H4 (cell line): Measurements from ENCODE around the gene OR1I1. TPM values are rescaled to one million over a fixed set of nuclear protein-coding genes. Genes with fewer than 3 reads are reported as not detected.

Experiments used
- DNase-seq: peaks from one replicate; pipeline ENCODE4 v3.0.0-alpha.2; 2015; ENCODE audit warnings: low spot score
- total RNA-seq: library from RNA; depleted of rRNA; stranded (reverse); fragments of >200 nt; shearing (Covaris generic); gene quantifications from 2 replicates; pipeline ENCODE4 v1.2.3, GENCODE V29; 2014

OR1I1 gene
- total RNA-seq, 1 experiment from 2014 or later: not detected

DNA sequence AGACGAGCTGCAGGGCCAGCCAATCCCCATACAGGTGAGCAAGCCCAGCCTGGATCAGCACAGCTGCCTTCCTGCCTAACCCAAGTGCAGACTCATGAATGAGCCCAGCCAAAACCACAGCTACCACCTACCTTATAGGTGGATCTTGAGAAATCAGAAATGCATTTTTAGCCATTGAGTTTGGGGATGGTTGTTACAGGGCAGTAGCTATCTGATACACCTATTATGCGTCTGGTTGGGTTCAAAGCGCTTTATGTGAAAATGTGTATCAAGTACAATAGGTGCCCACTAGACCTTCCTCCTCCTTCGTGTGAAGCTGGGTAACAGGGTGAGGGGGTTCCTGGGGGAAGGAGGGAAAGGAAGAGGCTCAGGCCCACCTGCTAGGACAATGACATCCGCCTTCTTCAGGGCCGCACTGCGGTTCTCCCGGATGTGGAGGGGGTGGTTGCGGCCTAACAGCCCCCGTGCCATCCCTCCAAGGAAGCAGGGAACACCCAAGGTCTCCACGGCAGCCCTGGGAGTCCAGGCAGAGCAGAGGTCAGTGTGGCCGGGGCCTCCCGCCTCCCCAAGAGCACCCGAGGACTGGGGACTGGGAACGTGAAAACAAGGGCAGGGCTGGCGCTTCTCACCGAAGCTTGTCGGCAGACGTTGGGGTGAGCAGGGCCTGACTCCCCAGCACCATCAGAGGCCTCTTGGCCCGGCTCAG is 36.9 kb downstream of the OR1I1 start:
- DNase-seq: no peak

DNA sequence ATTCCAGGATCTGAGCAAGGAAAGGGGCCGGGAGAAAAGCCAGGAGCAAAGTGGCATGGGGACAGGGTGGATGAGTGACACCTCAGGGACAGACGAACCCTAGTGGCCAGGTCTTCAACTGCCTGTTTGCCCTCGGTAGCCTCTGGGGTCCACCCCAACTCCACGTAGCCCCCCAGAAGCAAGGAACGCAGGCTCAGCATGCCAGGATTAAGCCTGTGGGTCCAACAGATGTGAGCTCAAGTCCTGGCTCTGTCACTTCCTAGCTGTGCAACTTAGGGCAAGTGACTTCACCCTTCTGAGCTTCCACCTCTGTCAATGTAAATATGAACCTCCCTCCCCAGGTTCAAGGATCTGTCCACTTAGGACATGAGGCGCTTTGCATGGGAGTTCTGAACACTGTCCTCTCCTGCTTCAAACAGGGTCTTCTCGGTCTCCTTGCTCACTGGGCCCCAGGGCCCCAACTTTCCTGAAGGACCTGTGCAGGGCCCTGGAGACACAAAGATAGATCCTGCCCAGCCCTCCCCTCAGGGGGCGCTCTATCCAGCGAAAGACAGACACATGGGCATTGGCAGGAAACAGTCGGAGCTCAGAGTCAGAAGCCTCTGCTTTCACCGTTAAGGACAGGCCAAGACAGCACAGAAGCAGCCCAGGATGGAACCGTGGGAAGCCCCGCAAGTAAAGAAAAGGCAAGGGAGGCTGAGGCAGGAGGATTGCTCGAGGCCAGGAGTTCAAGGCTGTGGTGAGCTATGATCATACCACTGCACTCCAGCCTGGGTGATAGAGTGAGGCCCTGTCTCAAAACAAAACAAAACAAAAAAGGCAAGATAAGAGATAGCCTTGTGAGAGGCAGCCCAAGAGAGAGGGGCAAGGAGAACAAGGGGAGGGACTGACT is 38.4 kb downstream of the OR1I1 start:
- DNase-seq: no peak

DNA sequence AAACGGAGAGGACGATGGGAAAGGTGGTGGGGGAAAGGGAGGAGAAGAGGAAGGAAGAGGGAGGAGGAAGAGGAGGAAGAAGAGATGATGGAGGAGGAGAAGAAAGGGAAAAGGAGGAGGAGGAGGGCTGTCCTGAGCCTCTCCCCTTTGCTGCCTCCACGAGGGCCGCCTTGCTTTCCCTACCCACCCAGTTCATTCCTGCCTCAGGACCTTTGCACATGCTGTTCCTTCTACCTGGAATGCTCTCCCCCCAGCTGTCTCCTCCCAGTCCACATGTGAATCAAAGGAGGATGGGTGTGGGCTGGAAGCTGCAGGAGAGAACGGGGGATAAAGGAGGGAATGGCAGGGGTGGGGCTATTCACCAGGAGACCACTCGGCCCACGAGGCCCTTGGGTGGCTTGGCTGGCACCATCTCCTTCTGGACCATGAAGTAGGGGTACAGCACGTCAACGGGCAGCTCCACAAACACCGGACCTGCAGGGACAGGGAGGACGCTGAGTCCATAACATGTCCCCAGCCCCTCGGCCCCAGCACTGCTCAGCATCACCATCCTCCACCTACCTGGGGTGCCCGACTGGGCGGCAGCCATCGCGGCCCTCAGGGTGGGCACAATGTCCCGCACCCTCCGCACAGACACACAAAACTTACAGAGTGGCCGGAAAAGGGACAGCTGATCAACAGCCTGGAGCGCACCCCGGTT is 40.5 kb downstream of the OR1I1 start:
- DNase-seq: no peak

DNA sequence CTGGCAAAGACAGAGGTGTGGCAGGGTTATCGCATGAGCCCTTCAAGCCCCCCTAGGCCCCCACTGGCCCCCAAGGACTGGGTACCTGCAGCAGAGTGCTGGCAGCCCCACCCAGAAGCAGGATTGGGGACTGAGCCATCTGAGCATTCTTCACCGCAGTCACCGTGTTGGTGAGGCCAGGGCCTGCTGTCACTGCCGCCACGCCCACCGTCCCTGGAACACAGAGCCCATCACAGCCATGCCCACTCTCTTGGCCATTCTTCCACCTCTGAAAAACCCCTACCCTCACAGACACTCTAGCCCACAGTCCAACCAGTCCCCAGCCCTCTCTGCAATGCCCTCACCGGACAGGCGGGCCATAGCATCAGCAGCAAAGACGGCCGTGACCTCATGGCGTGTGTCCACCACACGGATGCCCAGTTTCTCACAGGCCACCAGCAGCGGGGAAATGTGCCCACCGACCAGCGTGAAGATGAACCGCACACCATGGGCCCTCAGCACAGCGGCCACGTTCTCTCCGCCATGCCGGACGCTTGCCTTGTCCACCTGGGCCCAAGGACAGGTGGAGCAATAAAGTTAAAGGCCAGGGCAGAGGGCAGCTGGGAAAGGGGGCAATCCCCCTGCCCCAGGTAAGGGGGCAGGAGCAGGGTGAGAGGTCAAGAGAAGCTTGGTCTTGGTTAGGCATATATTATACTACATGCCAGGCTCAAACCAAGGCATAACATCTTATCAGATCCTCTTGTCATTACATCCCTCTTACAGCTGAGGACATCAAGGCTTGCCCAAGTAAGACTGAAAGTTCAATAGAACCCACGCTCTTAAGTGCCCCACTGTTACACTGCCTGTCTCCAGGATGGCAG is 41.2 kb downstream of the OR1I1 start:
- DNase-seq: no peak

DNA sequence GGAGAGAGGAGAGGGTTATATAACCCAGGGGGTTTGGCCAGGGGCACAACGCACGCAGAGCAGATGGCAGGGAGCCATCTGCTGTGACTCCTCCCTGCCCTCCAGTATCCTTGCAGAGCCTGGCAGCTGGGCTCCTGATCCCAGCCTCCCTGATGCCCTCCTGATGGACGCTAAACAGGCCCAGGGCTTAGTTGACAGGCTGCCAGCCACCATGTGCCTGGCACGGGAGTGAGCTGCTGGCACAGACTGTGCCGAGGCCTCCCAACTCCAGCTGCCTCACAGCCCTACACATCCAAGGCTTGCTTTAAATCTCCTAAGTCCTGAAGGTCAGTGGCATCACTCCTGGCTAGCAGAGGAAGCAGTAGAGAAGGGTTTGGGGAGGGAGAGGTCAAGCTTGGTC is 41.9 kb downstream of the OR1I1 start:
- DNase-seq: no peak

DNA sequence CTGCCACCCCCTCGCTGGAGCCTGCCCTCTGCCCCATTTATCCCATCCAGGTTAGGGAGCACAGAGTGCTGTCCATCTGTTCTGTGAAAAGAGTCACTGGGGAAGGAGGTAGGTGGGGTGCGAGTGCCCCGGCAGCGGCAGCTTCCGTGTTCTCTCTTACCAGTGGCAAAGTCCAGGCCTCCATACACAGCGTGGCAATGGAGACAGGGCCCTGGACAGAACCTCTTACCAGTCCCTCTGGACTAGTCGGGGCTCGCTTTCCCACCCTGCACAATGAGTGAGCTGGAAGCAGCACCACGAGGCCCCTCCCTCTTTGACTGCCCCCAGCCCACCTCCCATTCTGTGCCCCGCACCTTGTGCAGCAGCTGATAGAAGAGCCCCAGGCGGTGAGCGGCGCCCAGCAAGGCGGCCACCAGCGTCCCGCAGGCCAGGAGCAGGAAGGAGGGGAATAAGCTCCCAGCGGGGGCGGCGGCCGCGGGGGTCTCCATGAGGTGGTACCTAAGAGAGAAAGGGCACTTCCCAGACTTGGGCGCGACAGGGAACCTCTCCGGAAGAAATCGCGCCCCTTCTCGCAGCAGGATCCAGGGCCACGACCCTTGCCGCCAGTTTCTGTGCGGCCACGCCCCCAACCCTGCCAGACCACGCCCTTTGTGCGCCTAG is 42.7 kb downstream of the OR1I1 start:
- no peak for DNase-seq

DNA sequence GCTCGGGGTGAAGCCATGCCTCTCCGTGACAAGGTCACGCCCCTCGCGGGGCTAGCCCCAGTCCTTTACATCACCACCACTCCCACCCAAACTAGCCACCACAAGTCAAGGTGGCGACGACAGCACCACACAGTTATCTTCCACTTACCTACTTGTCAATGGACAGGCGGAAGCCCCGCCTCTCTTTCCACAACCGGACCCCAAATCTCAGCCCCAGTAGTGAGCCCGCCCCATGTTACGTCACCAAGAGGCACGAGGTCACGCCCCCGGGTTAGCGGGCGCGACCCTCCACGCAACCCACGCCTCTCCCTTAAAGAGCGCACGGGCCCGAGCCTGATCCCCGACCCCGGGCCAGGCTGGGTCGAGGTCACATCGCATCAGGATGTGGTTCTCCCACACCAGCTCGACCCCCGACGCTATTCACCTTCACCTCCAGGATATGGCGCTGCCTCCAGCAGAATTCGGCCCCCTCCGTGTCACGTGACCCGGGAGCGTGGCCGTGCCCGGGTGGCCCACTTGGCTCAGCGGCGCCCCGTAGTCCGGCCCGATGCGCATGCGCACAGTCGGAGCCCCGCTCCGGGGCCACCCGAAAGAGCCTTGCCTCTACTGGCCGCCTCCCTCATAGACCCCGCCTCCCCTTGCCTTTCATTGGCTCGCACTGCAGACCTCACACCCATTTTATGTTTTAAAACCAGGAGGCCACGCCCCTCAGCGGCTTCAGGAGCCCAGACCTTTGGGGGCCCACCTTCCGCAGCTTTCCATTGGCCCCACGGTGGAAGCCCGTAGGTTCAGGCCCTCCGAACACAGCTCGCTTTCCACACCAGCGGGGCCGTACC is 43.4 kb downstream of the OR1I1 start:
- DNase-seq: peak; percentile 99

DNA sequence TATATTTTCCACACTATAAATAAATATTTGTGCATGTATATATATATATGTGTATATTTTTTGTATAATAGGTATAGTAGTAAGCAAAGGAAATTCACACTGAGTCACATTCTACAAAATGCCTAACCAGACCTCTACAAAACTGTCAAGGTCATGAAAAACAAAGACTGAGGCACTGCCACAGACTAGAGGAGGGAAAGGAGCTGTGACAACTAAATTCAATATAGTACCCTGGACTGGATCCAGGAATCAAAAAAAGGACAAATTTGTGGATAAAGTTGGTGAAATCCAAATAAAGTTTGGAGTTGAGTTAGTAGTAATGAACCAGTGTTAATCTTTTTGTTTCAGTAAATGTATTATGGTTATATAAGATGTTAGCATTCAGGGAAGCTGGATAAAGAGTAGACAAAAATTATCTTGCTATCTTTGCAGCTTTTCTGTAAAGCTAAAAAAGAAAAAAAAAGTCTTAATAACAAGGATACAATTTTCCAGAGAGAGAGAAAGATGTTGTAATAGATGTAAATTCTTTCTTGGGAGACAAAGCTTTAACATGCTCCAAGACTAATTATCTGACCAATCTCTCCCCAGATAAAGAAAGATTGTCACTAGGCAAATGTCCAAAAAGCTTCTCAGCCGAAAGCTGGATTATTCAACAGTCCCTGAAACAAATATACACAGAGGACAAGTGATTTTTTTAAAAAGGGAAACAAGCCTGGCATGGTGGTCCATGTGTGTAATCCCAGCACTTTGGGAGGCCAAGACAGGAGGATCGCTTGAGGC is 44.3 kb downstream of the OR1I1 start:
- no peak for DNase-seq

DNA sequence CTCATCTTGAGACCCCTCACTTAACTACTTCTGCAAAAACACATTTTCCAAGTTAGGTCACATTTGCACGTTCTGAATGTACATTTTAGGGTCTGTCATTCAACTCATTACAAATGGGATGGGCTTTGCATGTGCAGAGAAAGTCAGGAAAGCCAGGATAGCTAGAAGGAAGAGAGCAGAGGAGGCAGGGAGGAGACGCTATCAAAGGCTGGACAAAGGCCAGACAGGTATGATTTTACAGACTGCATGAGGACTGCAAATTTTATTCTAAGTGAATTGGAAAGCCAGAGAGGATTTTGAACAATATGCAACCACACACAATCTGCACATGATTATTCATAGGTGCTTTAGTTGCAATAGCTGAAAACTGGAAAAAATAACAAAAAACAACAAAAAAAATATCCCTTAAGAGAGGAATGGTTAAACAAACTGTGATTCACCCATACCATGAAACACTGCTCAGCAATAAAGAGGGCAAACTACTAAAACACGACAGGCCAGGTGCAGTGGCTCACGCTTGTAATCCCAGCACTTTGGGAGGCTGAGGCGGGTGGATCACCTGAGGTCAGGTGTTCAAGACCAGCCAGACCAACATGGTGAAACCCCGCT is 46.3 kb downstream of the OR1I1 start:
- no peak for DNase-seq

DNA sequence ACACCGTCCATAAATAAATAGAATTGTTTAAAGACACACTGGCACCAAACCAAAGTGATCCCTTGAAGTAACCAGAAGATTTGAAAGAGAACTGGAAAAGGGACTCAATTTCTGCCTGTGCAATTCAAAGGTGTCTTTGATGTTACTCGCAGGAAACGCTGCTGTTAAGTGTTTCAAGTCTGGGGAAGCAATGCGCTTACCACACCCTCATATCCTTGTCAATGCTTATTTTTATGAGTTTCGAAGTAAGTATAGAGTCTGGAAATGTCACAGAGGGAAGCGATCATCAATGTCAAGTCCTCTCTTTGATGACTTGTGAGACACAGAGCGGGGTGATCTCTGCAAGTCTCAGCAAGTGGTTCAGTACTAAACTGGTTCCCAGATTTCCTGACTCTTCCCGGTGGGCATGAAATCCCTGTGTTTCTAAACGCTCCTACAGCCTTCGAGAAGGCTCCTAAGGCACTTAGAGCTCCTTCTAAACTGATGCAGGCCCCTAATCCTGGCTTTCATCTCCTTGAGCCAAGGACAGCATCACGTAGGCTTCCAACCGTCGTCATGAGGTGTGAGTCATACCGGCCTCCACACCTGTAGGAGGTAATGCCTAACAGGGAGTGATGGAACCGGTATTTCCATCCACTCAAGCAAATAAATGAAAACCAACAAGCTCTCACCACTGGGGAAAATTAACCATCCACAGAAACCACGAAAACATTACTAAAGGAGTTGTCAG is 48.0 kb downstream of the OR1I1 start:
- no peak for DNase-seq

DNA sequence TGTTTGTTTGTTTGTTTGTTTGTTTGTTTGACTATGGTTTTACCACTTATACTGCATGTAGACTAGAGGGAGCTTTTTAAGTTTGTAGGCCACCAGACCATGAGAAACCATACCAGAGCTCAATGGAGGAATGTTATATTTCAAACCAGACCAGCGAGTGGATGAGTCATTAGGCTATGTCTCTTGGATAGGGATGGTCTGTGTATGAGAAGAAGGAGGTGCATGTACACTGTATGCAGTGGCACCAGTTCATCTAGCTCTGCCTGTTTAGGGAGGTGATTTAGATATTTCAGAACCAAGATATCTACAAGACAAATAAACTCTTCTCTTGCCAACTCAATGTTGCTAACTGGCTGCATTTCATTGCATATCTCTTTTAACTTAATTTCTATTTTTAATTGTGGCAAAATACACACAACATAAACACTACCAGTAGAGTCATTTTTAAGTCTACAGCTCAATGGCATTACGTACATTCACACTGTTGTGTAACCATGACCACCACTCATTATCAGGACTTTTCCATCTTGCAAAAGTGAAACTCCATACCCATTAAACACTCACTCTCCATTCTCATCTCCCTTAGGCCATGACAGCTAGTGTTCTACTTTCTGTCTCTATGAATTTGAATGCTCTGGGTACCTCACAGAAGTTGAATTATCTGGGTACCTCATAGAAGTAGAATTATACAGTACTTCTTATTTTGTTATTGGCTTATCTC is 54.4 kb downstream of the OR1I1 start:
- no peak for DNase-seq

DNA sequence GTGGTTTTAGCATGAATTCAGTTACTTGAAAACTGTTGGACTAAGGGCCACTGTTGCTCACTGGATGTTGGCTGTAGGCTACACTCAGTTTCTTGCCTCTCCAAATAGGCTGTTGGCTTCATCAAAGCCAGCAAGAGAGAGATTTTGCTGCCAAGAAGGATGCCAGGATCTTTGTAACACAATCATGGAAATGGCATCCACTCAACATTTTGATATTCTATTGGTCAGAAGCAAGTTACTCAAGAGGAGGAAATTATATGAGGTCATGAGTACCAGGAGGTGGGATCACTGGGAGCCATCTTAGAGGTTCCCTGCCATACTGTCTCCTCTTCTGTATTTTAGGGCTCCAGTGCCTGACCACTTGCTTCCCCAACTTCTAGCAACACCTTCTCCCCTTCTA is 55.8 kb downstream of the OR1I1 start:
- DNase-seq: no peak

DNA sequence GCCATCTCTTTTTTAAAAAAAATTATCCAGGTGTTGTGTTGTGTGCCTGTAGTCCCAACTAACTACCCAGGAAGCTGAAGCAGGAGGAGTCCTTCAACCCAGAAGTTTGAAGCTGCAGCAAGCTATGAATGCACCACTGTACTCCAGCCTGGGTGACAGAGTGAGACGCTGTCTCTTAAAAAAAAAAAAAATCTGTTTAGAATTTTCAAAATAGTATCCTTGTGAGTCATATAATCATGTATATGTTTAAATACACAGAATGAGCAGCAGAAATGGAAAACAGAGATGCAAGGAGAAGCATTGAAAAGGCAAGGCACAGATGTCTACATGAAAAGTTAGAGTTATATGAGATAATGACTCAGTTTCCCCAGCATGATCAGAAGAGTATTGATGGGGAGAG is 56.4 kb downstream of the OR1I1 start:
- no peak for DNase-seq

DNA sequence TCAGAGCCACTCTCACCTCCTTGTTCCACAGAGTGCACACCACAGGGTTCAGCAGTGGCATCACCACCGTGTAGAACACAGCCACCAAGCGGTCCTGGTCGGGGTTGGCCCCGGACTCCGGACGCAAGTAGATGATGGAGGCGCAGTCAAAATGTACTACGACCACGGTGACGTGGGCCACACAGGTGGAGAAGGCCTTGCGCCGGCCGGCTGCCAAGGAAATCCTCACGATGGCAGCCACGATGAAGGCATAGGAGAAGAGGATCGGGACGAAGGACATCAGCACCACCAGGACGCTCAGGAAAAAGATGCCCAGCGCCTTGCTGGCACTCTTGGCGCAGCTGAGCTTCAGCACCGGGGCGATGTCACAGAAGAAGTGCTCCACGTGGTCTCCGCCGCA is 59.1 kb downstream of the OR1I1 start:
- DNase-seq: no peak

DNA sequence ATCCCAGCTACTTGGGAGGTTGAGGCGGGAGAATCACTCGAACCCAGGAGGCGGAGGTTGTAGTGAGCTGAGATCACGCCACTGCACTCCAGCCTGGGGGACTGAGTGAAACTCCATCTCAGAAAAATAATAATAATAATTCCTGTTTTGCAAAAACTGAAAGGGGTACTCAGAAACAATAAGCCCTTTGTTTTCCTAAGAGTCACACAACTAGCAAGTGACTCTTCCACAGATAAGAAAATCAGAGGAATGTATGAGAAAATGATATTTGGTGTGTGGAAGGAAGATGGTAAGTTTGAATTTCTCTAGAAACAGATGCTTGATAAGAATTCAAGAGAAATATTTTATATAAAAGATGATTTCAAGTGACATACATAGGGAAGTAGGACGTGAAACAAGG is 60.3 kb downstream of the OR1I1 start:
- no peak for DNase-seq
